Esophagus muscularis mucosa (tissue), 4 donors: ENCODE results near the gene HOXC12. TPM values are rescaled to one million over a fixed set of nuclear protein-coding genes. Genes with fewer than 3 reads are reported as not detected.

Source experiments
- DNase-seq: peaks from one replicate; pipeline ENCODE4 v3.0.0-alpha.2; 2017; ENCODE audit errors: extremely low spot score
- H3K27ac ChIP-seq, 4 donors: fragments of 200-600 bp; sonication (generic); replicated peaks in 1 of 4; 1 replicate in 3 of 4; 2 replicates in 1 of 4; pipeline ENCODE4 v1.5.1; 2016 to 2019; ENCODE audit warnings: mild to moderate bottlenecking in 1 of 4
- H3K27me3 ChIP-seq, 4 donors: fragments of 200-600 bp; sonication (generic); one replicate each; pipeline versions ENCODE4 v1.5.1 to v1.6.0; 2016 to 2019
- H3K36me3 ChIP-seq, 4 donors: fragments of 200-600 bp; sonication (generic); one replicate each; pipeline ENCODE4 v1.5.1; 2016 to 2019
- H3K4me1 ChIP-seq, 4 donors: fragments of 200-600 bp; sonication (generic); one replicate each; pipeline ENCODE4 v1.5.1; 2016 to 2019
- H3K4me3 ChIP-seq, 4 donors: fragments of 200-600 bp; sonication (generic); 1 replicate in 2 of 4; 2 replicates in 2 of 4; pipeline ENCODE4 v1.5.1; 2016 to 2019; ENCODE audit warnings: mild to moderate bottlenecking in 4 of 4, moderate library complexity in 1 of 4
- H3K9me3 ChIP-seq, 4 donors: fragments of 200-600 bp; sonication (generic); 1 replicate in 3 of 4; 2 replicates in 1 of 4; pipeline ENCODE4 v1.5.1; 2016 to 2019
- CTCF ChIP-seq, 3 experiments: fragments of 200-600 bp in 2 of 3; fragments of 450-650 bp in 1 of 3; sonication (generic) in 2 of 3; IDR thresholded peaks; one replicate each; pipeline ENCODE4 v1.5.1; 2017 to 2019; ENCODE audit warnings: antibody characterized with exemption in 3 of 3, mild to moderate bottlenecking in 2 of 3, moderate library complexity in 1 of 3
- EP300 ChIP-seq: sonication (generic); formaldehyde crosslinking; IDR thresholded peaks from one replicate; pipeline ENCODE4 v1.6.1; 2017; ENCODE audit warnings: antibody characterized with exemption
- POLR2A ChIP-seq: fragments of 450-650 bp; IDR thresholded peaks from one replicate; pipeline ENCODE4 v1.6.1; 2017; ENCODE audit warnings: antibody characterized with exemption, moderate library complexity, mild to moderate bottlenecking, low read depth
- POLR2AphosphoS5 ChIP-seq, 2 donors: sonication (generic); formaldehyde crosslinking; IDR thresholded peaks; one replicate each; pipeline ENCODE4 v1.6.1; 2017; ENCODE audit warnings: antibody characterized with exemption in 2 of 2
- WGBS: methylation state at CpG from one replicate; pipeline ENCODE4 v1.1.5; 2018; 5-methylcytosine and 5-hydroxymethylcytosine counted together
- intact Hi-C: fragments of 100-400 bp; cut with DNase I; formaldehyde crosslinking; loops from one replicate; pipeline ENCODE4 v1.15.1; 2023
- total RNA-seq, 4 donors: library from RNA; depleted of rRNA; stranded (reverse); fragments of >200 nt; gene quantifications; one replicate each; pipeline versions ENCODE4 v1.1.0 to v1.2.1, GENCODE V29; 2016

The HOXC12 gene
- total RNA-seq, 4 donors from 2014 or later, result not detected

GRCh38 chr12:53960187-53961024 lies 5.7 kb downstream of the HOXC12 start:
- intact Hi-C loops, result no loop called here
- peaks cover 4 to 35% (median 14%) of the 10 kb centered on the region in 4 donors for H3K4me1 ChIP-seq
- peaks cover 10 to 100% (median 93%) of the 10 kb centered on the region in 4 donors for H3K27me3 ChIP-seq
- 20% methylated on average over 19 of the region's 39 CpGs for WGBS
- H3K27ac ChIP-seq, result no peak overlapping the region
- H3K4me3 ChIP-seq, result no peak overlapping the region
- H3K36me3 ChIP-seq, result no peaks in the 10 kb centered on the region
- H3K9me3 ChIP-seq, result no peaks in the 10 kb centered on the region
- no peak for TF ChIP-seq POLR2A
- no peak for TF ChIP-seq POLR2AphosphoS5 (IDR thresholded peaks at IDR 0.05)
- no peak for TF ChIP-seq EP300
- TF ChIP-seq CTCF (IDR thresholded peaks at IDR 0.05), result no peak
- DNase-seq, result no peak

- Histone ChIP-seq H3K4me3 (no peak overlapping the region), H3K36me3 (no peaks in the 10 kb centered on the region), H3K27me3 (peaks cover 9 to 100% (median 93%) of the 10 kb centered on the region in 4 donors), H3K27ac (no peak overlapping the region), H3K9me3 (no peaks in the 10 kb centered on the region), H3K4me1 (peaks cover 4 to 36% (median 19%) of the 10 kb centered on the region in 4 donors)
- intact Hi-C loops, result no loop called here
- TF ChIP-seq CTCF (IDR thresholded peaks at IDR 0.05), result no peak
- no peak for TF ChIP-seq POLR2AphosphoS5 (IDR thresholded peaks at IDR 0.05)
- TF ChIP-seq EP300, result no peak
- TF ChIP-seq POLR2A, result no peak
- WGBS, result 4% methylated on average over 5 of the region's 72 CpGs
- no peak for DNase-seq
Measured at GRCh38 chr12:53961025-53961761, 6.5 kb downstream of the HOXC12 start.

DNA sequence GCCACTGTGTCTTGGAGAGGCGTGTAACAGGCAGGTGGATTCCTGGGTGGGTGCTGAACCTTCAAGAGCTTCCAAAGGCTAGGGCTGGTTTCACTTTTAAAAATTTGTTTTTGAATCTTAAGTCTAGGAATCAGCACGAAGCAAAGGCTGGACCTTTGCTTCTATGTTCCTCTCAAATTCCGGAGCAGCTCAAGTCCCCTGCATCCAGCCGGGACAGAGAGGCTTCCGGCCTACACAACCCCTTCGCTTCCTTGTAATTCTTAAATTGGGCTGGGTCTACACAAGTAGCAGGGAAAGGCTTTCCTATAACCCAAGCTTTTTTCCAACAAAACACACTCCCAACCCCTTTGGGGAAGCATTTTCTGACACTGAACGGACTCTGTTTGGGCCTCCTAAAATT lies 8.3 kb downstream of the HOXC12 start:
- Histone ChIP-seq H3K4me1 (peaks cover 4 to 36% (median 25%) of the 10 kb centered on the region in 4 donors), H3K27ac (no peak overlapping the region), H3K9me3 (no peaks in the 10 kb centered on the region), H3K36me3 (no peaks in the 10 kb centered on the region), H3K4me3 (no peak overlapping the region), H3K27me3 (peaks cover 9 to 100% (median 93%) of the 10 kb centered on the region in 4 donors)
- intact Hi-C loops, result no loop called here
- no peak for TF ChIP-seq POLR2AphosphoS5 (IDR thresholded peaks at IDR 0.05)
- no peak for TF ChIP-seq CTCF (IDR thresholded peaks at IDR 0.05)
- no peak for TF ChIP-seq EP300
- no peak for TF ChIP-seq POLR2A
- WGBS, result 29% methylated on average over 7 of the region's 7 CpGs
- no peak for DNase-seq

DNA sequence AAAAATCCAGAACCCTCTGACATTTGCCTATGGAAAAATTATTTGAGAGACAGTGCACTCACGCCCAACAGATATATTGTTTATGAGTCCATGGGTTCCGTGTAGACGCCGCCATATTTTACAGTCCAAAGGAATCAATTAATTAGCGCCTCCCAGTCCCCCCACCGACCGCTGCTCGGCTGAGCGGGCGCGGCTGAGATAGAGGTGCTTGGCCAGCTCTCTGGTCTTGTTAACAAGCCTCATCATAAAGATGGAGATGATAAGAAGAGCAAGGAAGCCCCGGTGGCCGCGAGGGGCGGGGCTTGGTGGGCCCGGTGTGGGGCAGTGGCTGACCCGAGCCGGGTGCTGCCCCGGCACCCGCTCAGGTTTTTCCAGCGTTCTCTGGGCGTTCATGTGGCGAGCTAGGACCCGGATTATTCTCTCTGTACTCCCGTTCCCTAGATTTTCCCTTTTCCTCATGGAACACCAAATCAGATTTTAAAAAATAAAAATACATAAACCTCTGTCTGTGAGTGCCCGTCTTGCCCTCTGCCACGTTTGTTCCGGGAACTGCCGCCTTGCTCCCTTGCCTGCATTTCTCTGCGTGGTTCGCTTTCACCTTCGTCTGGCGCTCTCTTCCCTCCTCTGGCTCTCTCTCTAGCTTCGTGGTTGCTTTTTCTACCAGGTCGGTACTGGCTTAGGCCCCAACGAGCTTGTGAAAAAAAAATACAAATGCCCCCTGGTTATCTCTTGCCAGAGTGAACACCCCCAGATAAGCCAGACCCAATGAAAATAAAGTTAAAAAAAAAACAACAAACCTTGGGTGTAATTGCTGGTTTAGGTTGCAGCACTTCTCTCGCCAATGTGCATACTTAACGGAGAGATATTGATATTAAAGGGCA lies 9.0 kb downstream of the HOXC12 start:
- no peak overlapping the region for H3K27ac ChIP-seq
- no peak for DNase-seq
- intact Hi-C loops, result no loop called here
- 11% methylated on average over 32 of the region's 38 CpGs for WGBS
- H3K4me1 ChIP-seq, result peaks cover 4 to 40% (median 25%) of the 10 kb centered on the region in 4 donors
- peaks cover 9 to 100% (median 90%) of the 10 kb centered on the region in 4 donors for H3K27me3 ChIP-seq
- TF ChIP-seq EP300 (no peak), CTCF (IDR thresholded peaks at IDR 0.05) (no peak), POLR2AphosphoS5 (IDR thresholded peaks at IDR 0.05) (no peak), POLR2A (no peak)
- H3K4me3 ChIP-seq, result no peak overlapping the region
- H3K9me3 ChIP-seq, result no peaks in the 10 kb centered on the region
- H3K36me3 ChIP-seq, result no peaks in the 10 kb centered on the region
